ENCODE results near the gene KIAA0513.

KIAA0513 gene

DNA sequence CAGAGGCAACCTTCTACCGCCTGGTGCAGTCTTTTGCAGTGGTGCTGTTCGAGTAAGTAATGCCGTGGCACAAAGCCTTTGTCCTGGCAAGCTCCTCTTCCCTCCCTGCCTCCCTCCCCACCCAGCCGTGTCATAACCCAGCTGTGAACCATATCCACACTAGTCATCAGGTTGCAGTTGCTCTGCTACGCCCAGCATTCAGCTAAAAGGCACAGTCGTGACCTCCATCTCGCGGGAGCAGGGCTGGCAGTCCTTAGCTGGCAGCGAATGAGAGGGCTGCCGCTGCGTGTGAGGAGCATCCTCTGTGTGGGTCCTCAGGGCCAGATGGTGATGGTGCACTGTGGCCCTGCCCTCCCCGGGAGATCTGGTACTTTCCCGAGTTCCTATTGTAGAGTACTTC, 45.4 kb downstream of the KIAA0513 start:
- H3K36me3 ChIP-seq (ENCODE audit: insufficient read depth, low read length) = no peaks in the 10 kb centered on the region
- no peak overlapping the region for H3K9ac ChIP-seq (ENCODE audit: low read depth, low read length)
- no peak overlapping the region for H3K4me2 ChIP-seq (ENCODE audit: insufficient read depth, low read length)

DNA sequence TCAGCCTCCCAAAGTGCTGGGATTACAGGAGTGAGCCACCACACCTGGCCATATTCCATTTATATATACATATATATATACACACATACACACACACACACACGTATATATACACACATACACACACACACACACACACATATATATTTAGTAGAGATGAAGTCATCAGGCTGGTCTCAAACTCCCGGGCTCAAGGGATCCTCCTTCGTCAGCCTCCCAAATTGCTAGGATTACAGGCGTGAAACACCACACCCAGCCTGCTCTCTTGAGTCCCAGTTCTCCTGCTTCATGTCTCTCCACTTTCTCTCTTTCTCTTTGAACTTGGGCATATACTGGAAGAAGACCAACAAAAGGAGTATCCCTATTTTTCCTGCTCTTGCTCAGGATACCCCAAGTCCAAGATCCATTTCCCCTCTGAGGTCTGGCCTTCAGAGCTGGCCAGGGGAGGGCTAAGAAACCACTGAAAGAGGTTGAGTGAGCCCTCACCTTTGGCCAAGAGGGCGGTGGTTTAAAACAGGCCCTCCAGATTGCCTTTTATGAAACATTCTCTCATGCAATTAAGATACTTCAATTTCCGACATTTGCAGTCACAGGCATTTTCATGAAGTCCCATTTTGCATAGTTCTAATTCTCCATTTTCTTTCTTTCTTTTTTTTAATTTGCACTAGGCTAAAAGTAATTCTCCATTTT, 46.8 kb downstream of the KIAA0513 start:
- DNase-seq = no peak
- H3K9me3 ChIP-seq (ENCODE audit: insufficient read depth, low read length, severe bottlenecking) = no peaks in the 10 kb centered on the region
- H4K20me1 ChIP-seq (ENCODE audit: insufficient read depth, low read length) = no peaks in the 10 kb centered on the region
- no peaks in the 10 kb centered on the region for H3K36me3 ChIP-seq (ENCODE audit: insufficient read depth, low read length)
- H3K4me3 ChIP-seq (ENCODE audit: low read depth in 1 of 2, low read length in 2 of 2) = no peak overlapping the region
- no peak overlapping the region for H3K27ac ChIP-seq (ENCODE audit: low read length)
- no peak for TF ChIP-seq EZH2 (IDR thresholded peaks at IDR 0.05; ENCODE audit: borderline replicate concordance, low read depth, low read length, severe bottlenecking)
- TF ChIP-seq, protein P1, sequence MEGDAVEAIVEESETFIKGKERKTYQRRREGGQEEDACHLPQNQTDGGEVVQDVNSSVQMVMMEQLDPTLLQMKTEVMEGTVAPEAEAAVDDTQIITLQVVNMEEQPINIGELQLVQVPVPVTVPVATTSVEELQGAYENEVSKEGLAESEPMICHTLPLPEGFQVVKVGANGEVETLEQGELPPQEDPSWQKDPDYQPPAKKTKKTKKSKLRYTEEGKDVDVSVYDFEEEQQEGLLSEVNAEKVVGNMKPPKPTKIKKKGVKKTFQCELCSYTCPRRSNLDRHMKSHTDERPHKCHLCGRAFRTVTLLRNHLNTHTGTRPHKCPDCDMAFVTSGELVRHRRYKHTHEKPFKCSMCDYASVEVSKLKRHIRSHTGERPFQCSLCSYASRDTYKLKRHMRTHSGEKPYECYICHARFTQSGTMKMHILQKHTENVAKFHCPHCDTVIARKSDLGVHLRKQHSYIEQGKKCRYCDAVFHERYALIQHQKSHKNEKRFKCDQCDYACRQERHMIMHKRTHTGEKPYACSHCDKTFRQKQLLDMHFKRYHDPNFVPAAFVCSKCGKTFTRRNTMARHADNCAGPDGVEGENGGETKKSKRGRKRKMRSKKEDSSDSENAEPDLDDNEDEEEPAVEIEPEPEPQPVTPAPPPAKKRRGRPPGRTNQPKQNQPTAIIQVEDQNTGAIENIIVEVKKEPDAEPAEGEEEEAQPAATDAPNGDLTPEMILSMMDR (IDR thresholded peaks at IDR 0.05; ENCODE audit: borderline replicate concordance, extremely low read depth, low read length, poor library complexity, severe bottlenecking) = no peak
- no peaks in the 10 kb centered on the region for H3K4me1 ChIP-seq (ENCODE audit: insufficient read depth, low read length)
- H3K4me2 ChIP-seq (ENCODE audit: insufficient read depth, low read length) = no peak overlapping the region
- no peak overlapping the region for H3K9ac ChIP-seq (ENCODE audit: low read depth, low read length)
- no peak for ATAC-seq (ENCODE audit: insufficient read depth, low read depth)
- H3K27me3 ChIP-seq (ENCODE audit: insufficient read depth, low read length, poor library complexity) = no peaks in the 10 kb centered on the region
- no peaks in the 10 kb centered on the region for H3K79me2 ChIP-seq (ENCODE audit: insufficient read depth, low read length)
- H2AFZ ChIP-seq (ENCODE audit: low read depth, low read length) = no peak overlapping the region

More for the DNA sequence above, 45.4 kb downstream of the KIAA0513 start:
- Histone ChIP-seq H3K79me2 (ENCODE audit: insufficient read depth, low read length) (no peaks in the 10 kb centered on the region), H3K27ac (ENCODE audit: low read length) (no peak overlapping the region), H3K27me3 (ENCODE audit: insufficient read depth, low read length, poor library complexity) (no peaks in the 10 kb centered on the region), H3K9me3 (ENCODE audit: insufficient read depth, low read length, severe bottlenecking) (no peaks in the 10 kb centered on the region), H4K20me1 (ENCODE audit: insufficient read depth, low read length) (no peaks in the 10 kb centered on the region), H3K4me1 (ENCODE audit: insufficient read depth, low read length) (no peaks in the 10 kb centered on the region), H2AFZ (ENCODE audit: low read depth, low read length) (no peak overlapping the region), H3K4me3 (ENCODE audit: low read depth in 1 of 2, low read length in 2 of 2) (no peak overlapping the region)
- ATAC-seq (ENCODE audit: insufficient read depth, low read depth) (no peak), DNase-seq (no peak)
- TF ChIP-seq, protein P1 (IDR thresholded peaks at IDR 0.05; ENCODE audit: borderline replicate concordance, extremely low read depth, low read length, poor library complexity, severe bottlenecking) = no peak
- no peak for TF ChIP-seq EZH2 (IDR thresholded peaks at IDR 0.05; ENCODE audit: borderline replicate concordance, low read depth, low read length, severe bottlenecking)

DNA sequence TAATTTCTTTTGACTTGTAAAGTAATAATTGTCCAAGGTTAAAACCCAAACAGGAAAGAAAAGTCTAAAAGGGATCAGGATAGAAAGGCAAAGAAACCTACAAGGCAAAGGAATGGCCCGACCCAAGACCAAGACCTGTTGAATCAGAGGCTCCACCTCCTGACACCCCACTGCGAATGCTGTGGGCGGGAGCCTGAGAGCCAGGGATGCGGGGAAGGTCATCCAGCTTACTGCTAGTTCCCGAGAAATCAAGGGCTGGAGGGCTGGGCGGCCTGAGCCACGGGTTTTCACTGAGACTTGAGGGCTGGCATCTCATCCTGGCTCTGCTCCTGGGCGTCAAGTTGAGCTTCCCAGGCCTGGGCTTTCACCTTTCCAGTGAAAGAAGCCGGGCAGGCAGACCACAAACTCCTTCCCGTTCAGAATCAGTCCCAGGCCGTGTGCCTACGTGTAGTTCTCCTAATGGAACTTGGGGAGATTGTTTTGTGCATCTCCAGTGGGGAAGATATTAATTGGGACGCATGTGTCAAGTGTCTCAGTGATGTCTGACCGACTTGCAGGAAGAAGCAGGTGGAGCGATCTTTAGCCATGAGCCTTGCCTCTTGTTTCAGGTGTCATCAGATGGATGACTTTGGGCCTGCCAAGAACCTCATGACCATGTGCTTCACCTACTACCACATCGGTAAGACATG, 47.8 kb downstream of the KIAA0513 start:
- Histone ChIP-seq H2AFZ (ENCODE audit: low read depth, low read length) (no peak overlapping the region), H3K9me3 (ENCODE audit: insufficient read depth, low read length, severe bottlenecking) (no peaks in the 10 kb centered on the region), H3K4me1 (ENCODE audit: insufficient read depth, low read length) (no peaks in the 10 kb centered on the region), H3K36me3 (ENCODE audit: insufficient read depth, low read length) (no peaks in the 10 kb centered on the region), H3K4me3 (ENCODE audit: low read depth in 1 of 2, low read length in 2 of 2) (no peak overlapping the region), H3K27ac (ENCODE audit: low read length) (no peak overlapping the region), H3K27me3 (ENCODE audit: insufficient read depth, low read length, poor library complexity) (no peaks in the 10 kb centered on the region), H3K4me2 (ENCODE audit: insufficient read depth, low read length) (no peak overlapping the region), H3K79me2 (ENCODE audit: insufficient read depth, low read length) (no peaks in the 10 kb centered on the region), H4K20me1 (ENCODE audit: insufficient read depth, low read length) (no peaks in the 10 kb centered on the region), H3K9ac (ENCODE audit: low read depth, low read length) (no peak overlapping the region)
- ATAC-seq (ENCODE audit: insufficient read depth, low read depth) (no peak), DNase-seq (no peak)
- no peak for TF ChIP-seq EZH2 (IDR thresholded peaks at IDR 0.05; ENCODE audit: borderline replicate concordance, low read depth, low read length, severe bottlenecking)
- TF ChIP-seq, protein P1 (IDR thresholded peaks at IDR 0.05; ENCODE audit: borderline replicate concordance, extremely low read depth, low read length, poor library complexity, severe bottlenecking) = no peak

All from DND-41 (cell line).